Ectodermal cell (in vitro differentiated cells): ENCODE measurements around the gene ATAD3B.
A peak's percentile ranks its signal among the peaks of the same experiment; 100 is the strongest.

ENCODE experiments used
- H3K27ac ChIP-seq: 2 replicates; pipeline ENCODE4 v1.7.0; 2013; ENCODE audit warnings: mild to moderate bottlenecking, low read depth, low read length; ENCODE audit not compliant: insufficient read depth, poor library complexity, severe bottlenecking
- H3K27me3 ChIP-seq: 2 replicates; pipeline ENCODE4 v1.7.0; 2013; ENCODE audit warnings: mild to moderate bottlenecking, low read length; ENCODE audit not compliant: insufficient read depth, control insufficient read depth, poor library complexity, severe bottlenecking
- H3K36me3 ChIP-seq: one replicate; pipeline ENCODE4 v1.7.0; 2013; ENCODE audit warnings: low read length; ENCODE audit not compliant: control insufficient read depth, insufficient read depth
- H3K4me1 ChIP-seq: one replicate; pipeline ENCODE4 v1.7.0; 2013; ENCODE audit warnings: low read length; ENCODE audit not compliant: control insufficient read depth, insufficient read depth
- H3K4me3 ChIP-seq: 2 replicates; pipeline ENCODE4 v1.7.0; 2013; ENCODE audit warnings: low read depth, low read length, control low read depth; ENCODE audit not compliant: insufficient read depth
- H3K9me3 ChIP-seq: 2 replicates; pipeline ENCODE4 v1.7.0; 2013; ENCODE audit warnings: mild to moderate bottlenecking, low read length, moderate library complexity; ENCODE audit not compliant: control insufficient read depth
- WGBS, 2 experiments: methylation state at CpG; one replicate each; pipeline ENCODE4 v1.1.7; 2013; ENCODE audit warnings: missing lambda C conversion rate in 2 of 2; 5-methylcytosine and 5-hydroxymethylcytosine counted together

Gene ATAD3B

DNA sequence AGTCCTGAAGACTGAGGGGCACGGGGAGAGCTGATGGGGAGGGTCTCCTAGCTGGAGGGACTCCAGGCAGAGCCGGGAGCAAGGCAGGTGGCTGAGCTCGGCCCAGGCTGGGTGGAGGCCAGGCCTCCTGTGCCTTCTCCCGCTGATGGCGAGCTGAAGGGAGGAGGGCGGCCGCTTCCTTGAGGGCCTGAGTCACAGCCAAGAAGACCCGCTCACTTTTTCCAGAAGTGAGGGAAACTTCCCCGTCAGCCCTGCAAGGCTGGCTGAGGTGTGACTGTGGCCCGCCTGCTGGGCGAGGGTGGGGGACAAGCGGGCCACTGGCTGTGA, 37.8 kb upstream of the ATAD3B start:
- WGBS, 2 experiments, result 27 to 37% methylated on average over 12 of the region's 12 CpGs
- Histone ChIP-seq H3K27me3 (peaks cover 31% of the 10 kb centered on the region), H3K4me3 (peak overlapping the region; percentile 18), H3K9me3 (no peaks in the 10 kb centered on the region), H3K36me3 (no peaks in the 10 kb centered on the region), H3K4me1 (peaks cover 65% of the 10 kb centered on the region), H3K27ac (peak overlapping the region; percentile 90)

DNA sequence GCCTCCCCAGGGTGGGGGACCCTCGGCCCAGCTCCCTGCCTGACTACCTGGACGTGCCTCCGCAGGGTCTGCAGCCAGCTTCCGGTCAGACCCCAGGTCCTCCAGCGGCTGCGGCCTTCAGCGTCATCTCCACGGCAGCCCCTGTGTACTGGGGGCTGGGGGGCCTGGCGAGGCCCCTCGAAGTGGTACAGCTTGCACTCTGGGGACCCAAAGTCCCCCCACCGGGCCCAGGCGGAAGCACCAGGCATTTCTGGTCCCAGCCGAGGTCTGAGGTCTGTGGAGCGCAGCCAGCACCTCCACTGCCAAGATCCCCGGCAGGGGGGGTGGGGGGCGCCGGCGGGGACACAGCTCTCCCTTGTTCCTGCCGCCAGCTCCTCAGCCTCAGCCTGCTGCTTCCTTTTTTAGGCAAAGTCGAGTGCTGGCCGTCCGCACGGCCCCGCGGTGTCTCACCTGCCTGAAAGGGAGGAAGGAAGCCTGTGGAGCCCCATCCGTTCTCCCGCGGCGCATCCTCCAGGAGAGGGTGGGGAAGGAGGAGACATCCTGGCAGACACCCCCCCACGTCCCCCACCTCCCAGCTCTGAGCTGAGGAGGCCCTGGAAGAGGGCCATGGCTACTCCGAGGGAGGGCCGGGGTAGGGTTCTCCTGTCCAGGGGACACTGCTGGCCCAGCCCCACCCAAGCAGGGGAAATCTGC, 37.3 kb upstream of the ATAD3B start:
- Histone ChIP-seq H3K27ac (no peak overlapping the region), H3K9me3 (no peaks in the 10 kb centered on the region), H3K36me3 (no peaks in the 10 kb centered on the region), H3K4me3 (no peak overlapping the region), H3K4me1 (peaks cover 65% of the 10 kb centered on the region), H3K27me3 (peaks cover 31% of the 10 kb centered on the region)
- WGBS, 2 experiments, result 21 to 26% methylated on average over 32 of the region's 32 CpGs

DNA sequence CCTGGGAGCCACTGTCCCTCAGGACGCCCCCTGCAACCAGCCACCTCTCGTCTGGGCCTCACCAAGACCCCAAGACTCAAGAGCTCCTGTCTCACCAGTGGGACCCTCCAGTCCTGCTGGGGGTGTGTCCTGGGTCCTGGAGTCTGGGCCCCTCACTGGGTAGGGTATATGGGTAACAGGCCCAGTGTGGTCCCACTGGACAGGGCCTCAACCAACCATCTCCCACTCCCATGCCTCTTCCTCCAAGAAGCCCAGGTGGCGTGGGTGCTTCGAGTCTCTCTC, 36.8 kb upstream of the ATAD3B start:
- Histone ChIP-seq H3K4me1 (peaks cover 65% of the 10 kb centered on the region), H3K9me3 (no peaks in the 10 kb centered on the region), H3K36me3 (no peaks in the 10 kb centered on the region), H3K27me3 (peaks cover 31% of the 10 kb centered on the region), H3K27ac (no peak overlapping the region), H3K4me3 (peak overlapping the region; percentile 44)
- 72 to 75% methylated on average over 4 of the region's 4 CpGs for WGBS, 2 experiments

DNA sequence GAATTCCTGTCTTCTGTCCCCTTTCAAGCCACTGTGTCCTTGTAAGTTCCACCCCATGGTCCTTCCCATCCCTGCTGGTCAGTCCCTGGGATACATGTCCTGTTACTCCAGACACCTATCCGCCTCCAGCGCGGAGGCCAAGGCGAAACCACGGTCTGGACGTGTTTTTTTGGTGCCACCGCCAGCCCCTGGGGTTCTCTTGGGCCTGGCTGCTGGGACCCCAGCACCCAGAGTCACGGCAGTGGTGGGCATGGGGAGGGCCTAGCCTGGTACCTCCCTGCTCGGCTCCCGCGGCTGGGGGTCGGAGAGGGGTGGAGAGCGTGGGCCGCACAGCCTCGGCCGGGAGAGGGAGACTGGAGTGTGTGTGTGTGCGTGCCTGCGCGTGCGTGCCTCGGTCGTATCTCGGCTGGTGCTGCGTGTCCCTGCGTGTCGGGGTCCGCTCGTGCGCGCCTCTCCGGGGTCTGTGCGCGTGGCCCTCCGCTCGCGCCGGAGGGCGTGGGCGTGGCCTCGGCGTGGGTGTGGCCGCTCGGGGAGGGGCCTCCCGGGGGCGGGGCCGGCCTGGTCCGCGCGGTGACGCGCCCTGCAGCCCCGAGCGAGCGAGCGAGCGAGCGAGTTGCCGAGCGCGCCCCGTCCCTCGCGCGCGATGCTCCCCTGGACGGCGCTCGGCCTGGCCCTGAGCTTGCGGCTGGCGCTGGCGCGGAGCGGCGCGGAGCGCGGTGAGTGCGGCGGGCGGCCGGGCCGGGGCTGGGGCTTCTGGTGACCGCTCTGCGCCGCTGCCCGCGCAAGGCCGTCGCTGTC, 36.3 kb upstream of the ATAD3B start, which contains the start of gene VWA1:
TSS of gene VWA1 (plus strand) at position 585 of the 798 bp plus-strand sequence. CDS start at position 644, 59 bp downstream.
- peak within 1 kb of the TSS; percentile 44 for H3K4me3 ChIP-seq
- no peak within 1 kb of the TSS for H3K27ac ChIP-seq
- 7 to 8% methylated on average over 89 of the region's 89 CpGs for WGBS, 2 experiments
- H3K36me3 ChIP-seq, result no peaks in the 10 kb centered on the region
- peaks cover 31% of the 10 kb centered on the region for H3K27me3 ChIP-seq
- H3K4me1 ChIP-seq, result peaks cover 64% of the 10 kb centered on the region
- no peaks in the 10 kb centered on the region for H3K9me3 ChIP-seq

DNA sequence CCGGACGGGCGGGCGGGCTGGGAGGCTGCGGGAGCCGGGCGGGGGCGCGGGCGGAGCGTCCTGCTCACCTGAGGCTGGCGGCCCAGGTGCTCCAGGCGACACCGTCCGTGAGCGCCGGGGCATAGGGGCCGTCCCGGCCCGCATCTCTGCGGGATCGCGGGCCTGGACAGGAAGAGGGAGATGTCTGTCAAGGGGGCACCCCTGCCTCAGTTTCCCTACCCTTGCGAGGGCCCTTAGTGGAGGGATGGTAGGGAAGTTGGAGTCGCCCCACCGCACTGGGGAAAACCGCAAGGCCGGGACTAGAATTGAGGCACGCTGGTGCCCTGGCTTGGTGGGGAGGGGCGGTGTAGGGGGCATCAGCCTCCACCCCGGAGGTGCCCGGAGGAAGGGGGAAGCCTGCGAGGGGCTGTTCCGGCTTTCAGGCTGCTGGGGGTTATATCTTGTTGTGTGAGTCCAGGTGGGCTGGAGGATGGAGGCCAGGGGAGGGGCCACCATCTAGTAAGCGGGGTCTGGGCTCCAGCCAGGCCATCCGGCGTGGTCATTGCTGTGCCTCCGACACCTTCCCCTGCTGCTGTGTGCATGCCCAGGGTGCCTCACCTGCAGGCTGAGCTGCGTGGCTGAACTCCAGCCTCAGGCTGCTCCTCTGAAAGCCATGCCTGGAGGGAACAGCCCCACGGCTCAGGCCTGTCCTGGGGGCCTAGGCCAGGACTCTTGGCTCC, 35.5 kb upstream of the ATAD3B start:
- Histone ChIP-seq H3K4me1 (peaks cover 57% of the 10 kb centered on the region), H3K27ac (no peak overlapping the region), H3K36me3 (no peaks in the 10 kb centered on the region), H3K27me3 (peaks cover 31% of the 10 kb centered on the region), H3K4me3 (peak overlapping the region; percentile 44), H3K9me3 (no peaks in the 10 kb centered on the region)
- WGBS, 2 experiments, result 20 to 22% methylated on average over 40 of the region's 40 CpGs

DNA sequence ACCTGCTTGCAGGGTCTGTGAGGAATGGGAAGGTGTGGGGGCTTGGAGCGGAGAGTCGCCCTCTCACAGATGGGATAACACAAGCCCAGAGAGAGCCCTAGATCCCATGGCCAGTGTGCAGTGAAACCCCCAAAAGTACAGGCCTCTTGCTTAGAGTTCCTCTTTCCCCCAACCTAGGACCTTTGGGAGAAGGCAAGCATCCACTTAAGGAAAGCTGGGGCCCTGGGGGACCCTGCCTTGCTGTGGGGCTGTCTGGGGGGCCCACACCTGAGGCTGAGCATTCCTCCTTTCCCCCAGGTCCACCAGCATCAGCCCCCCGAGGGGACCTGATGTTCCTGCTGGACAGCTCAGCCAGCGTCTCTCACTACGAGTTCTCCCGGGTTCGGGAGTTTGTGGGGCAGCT, 34.9 kb upstream of the ATAD3B start:
- WGBS, 2 experiments, result 91% methylated on average over 7 of the region's 7 CpGs
- no peak overlapping the region for H3K27ac ChIP-seq

DNA sequence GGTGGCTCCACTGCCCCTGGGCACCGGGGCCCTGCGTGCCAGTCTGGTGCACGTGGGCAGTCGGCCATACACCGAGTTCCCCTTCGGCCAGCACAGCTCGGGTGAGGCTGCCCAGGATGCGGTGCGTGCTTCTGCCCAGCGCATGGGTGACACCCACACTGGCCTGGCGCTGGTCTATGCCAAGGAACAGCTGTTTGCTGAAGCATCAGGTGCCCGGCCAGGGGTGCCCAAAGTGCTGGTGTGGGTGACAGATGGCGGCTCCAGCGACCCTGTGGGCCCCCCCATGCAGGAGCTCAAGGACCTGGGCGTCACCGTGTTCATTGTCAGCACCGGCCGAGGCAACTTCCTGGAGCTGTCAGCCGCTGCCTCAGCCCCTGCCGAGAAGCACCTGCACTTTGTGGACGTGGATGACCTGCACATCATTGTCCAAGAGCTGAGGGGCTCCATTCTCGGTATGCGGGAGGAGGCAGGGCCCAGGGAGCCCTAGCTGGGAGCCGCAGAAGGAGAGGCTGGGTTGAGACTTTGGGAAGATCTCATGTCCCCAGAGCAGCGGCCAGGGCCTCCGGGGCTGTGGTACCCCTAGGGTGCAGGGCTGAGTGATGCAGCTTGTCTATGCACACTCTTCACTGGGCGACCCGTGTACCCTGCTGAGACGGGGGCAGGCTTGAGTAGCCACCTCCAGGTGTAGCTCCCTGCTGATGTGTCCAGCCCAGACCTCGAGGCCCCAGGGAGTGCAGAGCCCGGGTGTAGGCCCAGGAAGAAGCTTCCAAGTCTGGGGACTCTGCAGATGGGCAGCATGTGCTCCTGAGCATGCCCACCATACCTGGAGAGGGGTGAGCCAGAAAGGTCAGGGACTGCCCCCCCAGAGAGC, 34.3 kb upstream of the ATAD3B start:
- H3K4me1 ChIP-seq, result peaks cover 45% of the 10 kb centered on the region
- 94% methylated on average over 31 of the region's 31 CpGs for whole genome bisulfite sequencing, 2 experiments
- no peak overlapping the region for H3K27ac ChIP-seq
- H3K4me3 ChIP-seq, result no peak overlapping the region
- H3K9me3 ChIP-seq, result no peaks in the 10 kb centered on the region
- H3K36me3 ChIP-seq, result no peaks in the 10 kb centered on the region
- peaks cover 31% of the 10 kb centered on the region for H3K27me3 ChIP-seq

More for the DNA sequence above, 34.9 kb upstream of the ATAD3B start:
- H3K4me3 ChIP-seq, result peak overlapping the region; percentile 44
- H3K27me3 ChIP-seq, result peaks cover 31% of the 10 kb centered on the region
- H3K4me1 ChIP-seq, result peaks cover 51% of the 10 kb centered on the region
- H3K36me3 ChIP-seq, result no peaks in the 10 kb centered on the region
- H3K9me3 ChIP-seq, result no peaks in the 10 kb centered on the region

DNA sequence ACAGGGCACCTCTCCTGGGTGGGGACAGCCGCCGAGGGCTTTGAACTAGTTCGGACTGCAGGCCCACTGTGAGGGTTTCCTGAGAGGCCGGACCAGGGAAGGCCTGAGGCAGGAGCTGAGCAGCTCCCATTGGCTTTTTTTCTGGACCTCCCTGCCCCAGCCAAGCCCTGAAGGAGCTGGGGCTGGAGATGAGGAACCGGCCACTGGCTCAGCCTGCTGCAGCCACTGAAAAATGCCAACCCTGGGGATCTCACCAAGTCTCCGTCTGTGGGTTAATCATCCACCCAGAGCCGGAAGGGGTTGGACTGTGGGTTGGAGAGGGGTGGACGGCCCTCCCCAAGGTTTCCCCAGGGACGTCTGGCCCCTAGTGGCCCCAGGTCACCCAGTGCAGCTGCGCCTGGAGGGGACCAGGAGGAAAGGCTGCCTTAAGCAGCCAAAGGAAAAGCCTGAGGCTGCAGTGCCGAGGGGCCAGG, 33.6 kb upstream of the ATAD3B start:
- Histone ChIP-seq H3K4me3 (no peak overlapping the region), H3K27ac (no peak overlapping the region), H3K4me1 (peaks cover 38% of the 10 kb centered on the region)

DNA sequence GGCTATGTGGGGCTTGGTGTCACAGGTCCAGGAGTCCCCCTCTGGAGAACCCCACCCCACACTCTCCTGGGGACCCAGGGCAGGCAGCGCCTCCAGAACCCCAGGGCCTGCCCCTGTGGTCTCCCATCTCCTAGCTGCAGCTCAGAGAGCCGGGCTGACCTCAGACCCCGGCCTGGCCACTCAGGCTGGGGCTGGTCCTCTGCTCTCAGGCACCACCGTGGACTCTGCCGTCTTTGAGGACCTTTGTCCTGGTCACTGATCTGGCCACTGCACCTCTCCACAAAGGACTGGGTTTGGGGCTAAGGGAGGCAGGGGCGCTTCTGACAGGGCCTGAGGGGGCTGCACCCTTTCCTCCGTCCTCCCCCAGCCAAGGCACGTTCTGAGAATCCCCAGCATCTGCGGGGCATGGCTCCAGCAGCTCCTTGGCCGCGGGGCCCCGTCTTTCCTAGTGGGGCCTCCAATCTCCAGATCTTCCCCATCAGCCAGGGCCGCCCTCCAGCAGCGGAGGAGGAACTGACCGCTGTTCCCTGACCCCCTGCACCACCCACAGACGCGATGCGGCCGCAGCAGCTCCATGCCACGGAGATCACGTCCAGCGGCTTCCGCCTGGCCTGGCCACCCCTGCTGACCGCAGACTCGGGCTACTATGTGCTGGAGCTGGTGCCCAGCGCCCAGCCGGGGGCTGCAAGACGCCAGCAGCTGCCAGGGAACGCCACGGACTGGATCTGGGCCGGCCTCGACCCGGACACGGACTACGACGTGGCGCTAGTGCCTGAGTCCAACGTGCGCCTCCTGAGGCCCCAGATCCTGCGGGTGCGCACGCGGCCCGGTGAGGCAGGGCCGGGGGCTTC, 32.8 kb upstream of the ATAD3B start:
- Histone ChIP-seq H3K4me1 (peaks cover 30% of the 10 kb centered on the region), H3K27ac (no peak overlapping the region), H3K36me3 (no peaks in the 10 kb centered on the region), H3K9me3 (no peaks in the 10 kb centered on the region), H3K4me3 (no peak overlapping the region), H3K27me3 (peaks cover 31% of the 10 kb centered on the region)
- WGBS, 2 experiments, result 95% methylated on average over 45 of the region's 45 CpGs

More for the DNA sequence above, 33.6 kb upstream of the ATAD3B start:
- Histone ChIP-seq H3K9me3 (no peaks in the 10 kb centered on the region), H3K27me3 (peaks cover 31% of the 10 kb centered on the region), H3K36me3 (no peaks in the 10 kb centered on the region)
- WGBS, 2 experiments, result 85 to 86% methylated on average over 11 of the region's 11 CpGs
